GM23338 (cell line): ENCODE results near the gene PLXNB2.

ENCODE experiments used
- CREB1 ChIP-seq: fragments of 250-450 bp; sonication (Bioruptor Pico); IDR thresholded peaks from 2 replicates; pipeline ENCODE4 v1.5.0; 2020; ENCODE audit warnings: low read depth, mild to moderate bottlenecking, moderate library complexity
- EZH2 ChIP-seq: fragments of 200-600 bp; sonication (generic); IDR thresholded peaks from one replicate; pipeline ENCODE4 v1.8.0; 2017; ENCODE audit warnings: antibody characterized with exemption, mild to moderate bottlenecking, low read depth; ENCODE audit not compliant: unreplicated experiment
- JUNB ChIP-seq: IDR thresholded peaks from one replicate; pipeline ENCODE4 v1.6.1; 2016; ENCODE audit warnings: antibody characterized with exemption; ENCODE audit not compliant: unreplicated experiment
- NANOG ChIP-seq: IDR thresholded peaks from 2 replicates; pipeline ENCODE4 v1.6.1; 2016; ENCODE audit warnings: antibody characterized with exemption, borderline replicate concordance
- POLR2AphosphoS5 ChIP-seq: IDR thresholded peaks from 2 replicates; pipeline ENCODE4 v1.6.1; 2016; ENCODE audit warnings: antibody characterized with exemption, low read depth
- TF ChIP-seq, protein P1 (sequence below), 2 experiments: fragments of 200-600 bp in 1 of 2; sonication (generic) in 1 of 2; conservative IDR thresholded peaks; 2 replicates each; pipeline versions ENCODE4 v1.5.1 to v1.6.1; 2016 to 2017; ENCODE audit warnings: antibody characterized with exemption in 2 of 2, low read depth in 2 of 2, mild to moderate bottlenecking in 2 of 2, moderate library complexity in 1 of 2
- TF ChIP-seq, protein P2 (sequence below): IDR thresholded peaks from one replicate; pipeline ENCODE4 v1.6.1; 2018; ENCODE audit warnings: antibody characterized with exemption; ENCODE audit not compliant: unreplicated experiment
- TF ChIP-seq, protein P3 (sequence below): IDR thresholded peaks from 2 replicates; pipeline ENCODE4 v1.6.1; 2016; ENCODE audit warnings: antibody characterized with exemption

DNA sequence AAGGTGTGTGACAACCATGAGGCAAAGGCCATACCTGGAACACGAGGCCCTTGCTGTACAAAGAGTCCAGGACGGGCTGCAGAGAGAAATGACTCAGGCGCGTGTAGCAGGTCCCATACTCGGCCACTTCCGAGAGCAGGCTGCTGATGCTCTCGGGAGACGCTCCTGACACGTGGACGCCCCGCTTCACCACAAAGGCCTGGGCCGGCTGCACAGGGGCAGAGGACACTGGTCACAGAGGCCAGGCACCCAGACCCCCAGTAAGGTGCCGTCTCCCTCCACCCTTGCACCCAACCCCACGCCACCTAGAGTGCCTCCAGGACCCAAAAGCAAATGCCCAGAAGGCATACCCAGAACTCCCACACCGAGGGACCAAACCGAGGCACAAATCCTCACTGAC is 78.1 kb downstream of the PLXNB2 start:
- TF ChIP-seq JUNB: no peak
- TF ChIP-seq, protein P1, sequence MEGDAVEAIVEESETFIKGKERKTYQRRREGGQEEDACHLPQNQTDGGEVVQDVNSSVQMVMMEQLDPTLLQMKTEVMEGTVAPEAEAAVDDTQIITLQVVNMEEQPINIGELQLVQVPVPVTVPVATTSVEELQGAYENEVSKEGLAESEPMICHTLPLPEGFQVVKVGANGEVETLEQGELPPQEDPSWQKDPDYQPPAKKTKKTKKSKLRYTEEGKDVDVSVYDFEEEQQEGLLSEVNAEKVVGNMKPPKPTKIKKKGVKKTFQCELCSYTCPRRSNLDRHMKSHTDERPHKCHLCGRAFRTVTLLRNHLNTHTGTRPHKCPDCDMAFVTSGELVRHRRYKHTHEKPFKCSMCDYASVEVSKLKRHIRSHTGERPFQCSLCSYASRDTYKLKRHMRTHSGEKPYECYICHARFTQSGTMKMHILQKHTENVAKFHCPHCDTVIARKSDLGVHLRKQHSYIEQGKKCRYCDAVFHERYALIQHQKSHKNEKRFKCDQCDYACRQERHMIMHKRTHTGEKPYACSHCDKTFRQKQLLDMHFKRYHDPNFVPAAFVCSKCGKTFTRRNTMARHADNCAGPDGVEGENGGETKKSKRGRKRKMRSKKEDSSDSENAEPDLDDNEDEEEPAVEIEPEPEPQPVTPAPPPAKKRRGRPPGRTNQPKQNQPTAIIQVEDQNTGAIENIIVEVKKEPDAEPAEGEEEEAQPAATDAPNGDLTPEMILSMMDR (conservative IDR thresholded peaks at IDR 0.05; ENCODE audit: low read depth in 2 of 2): no peak
- no peak for TF ChIP-seq CREB1 (CRISPR knock-in tag)
- TF ChIP-seq, protein P2, sequence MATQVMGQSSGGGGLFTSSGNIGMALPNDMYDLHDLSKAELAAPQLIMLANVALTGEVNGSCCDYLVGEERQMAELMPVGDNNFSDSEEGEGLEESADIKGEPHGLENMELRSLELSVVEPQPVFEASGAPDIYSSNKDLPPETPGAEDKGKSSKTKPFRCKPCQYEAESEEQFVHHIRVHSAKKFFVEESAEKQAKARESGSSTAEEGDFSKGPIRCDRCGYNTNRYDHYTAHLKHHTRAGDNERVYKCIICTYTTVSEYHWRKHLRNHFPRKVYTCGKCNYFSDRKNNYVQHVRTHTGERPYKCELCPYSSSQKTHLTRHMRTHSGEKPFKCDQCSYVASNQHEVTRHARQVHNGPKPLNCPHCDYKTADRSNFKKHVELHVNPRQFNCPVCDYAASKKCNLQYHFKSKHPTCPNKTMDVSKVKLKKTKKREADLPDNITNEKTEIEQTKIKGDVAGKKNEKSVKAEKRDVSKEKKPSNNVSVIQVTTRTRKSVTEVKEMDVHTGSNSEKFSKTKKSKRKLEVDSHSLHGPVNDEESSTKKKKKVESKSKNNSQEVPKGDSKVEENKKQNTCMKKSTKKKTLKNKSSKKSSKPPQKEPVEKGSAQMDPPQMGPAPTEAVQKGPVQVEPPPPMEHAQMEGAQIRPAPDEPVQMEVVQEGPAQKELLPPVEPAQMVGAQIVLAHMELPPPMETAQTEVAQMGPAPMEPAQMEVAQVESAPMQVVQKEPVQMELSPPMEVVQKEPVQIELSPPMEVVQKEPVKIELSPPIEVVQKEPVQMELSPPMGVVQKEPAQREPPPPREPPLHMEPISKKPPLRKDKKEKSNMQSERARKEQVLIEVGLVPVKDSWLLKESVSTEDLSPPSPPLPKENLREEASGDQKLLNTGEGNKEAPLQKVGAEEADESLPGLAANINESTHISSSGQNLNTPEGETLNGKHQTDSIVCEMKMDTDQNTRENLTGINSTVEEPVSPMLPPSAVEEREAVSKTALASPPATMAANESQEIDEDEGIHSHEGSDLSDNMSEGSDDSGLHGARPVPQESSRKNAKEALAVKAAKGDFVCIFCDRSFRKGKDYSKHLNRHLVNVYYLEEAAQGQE: no peak
- TF ChIP-seq POLR2AphosphoS5: no peak
- TF ChIP-seq EZH2: no peak
- TF ChIP-seq, protein P3, sequence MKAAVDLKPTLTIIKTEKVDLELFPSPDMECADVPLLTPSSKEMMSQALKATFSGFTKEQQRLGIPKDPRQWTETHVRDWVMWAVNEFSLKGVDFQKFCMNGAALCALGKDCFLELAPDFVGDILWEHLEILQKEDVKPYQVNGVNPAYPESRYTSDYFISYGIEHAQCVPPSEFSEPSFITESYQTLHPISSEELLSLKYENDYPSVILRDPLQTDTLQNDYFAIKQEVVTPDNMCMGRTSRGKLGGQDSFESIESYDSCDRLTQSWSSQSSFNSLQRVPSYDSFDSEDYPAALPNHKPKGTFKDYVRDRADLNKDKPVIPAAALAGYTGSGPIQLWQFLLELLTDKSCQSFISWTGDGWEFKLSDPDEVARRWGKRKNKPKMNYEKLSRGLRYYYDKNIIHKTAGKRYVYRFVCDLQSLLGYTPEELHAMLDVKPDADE: no peak
- TF ChIP-seq NANOG: no peak
